IMR-90 (cell line): ENCODE results near the gene COL5A1. TPM values are rescaled to one million over a fixed set of nuclear protein-coding genes. Genes with fewer than 3 reads are reported as not detected.

Experiments used
- ATAC-seq: fragments of 200-7000 bp; cut with Tn5 transposase; 2 replicates; pipeline ENCODE4 v1.9.1; 2020; ENCODE audit warnings: low read depth, mild to moderate bottlenecking, moderate library complexity
- BruUV-seq: library from RNA; stranded (reverse); fragments of 400-500 nt; replicated peaks from 2 replicates; lab custom pipeline; 2021; lab: Mats Ljungman, UMichigan
- CTCF ChIA-PET: fragments of 300-600 bp; formaldehyde crosslinking; extraction: SDS; loops from one replicate; lab custom pipeline; 2021; ENCODE audit warnings: antibody characterized with exemption; lab: Yijun Ruan, JAX
- POLR2A ChIA-PET: fragments of 300-600 bp; sonication (Branson Sonifier 250); formaldehyde crosslinking; loops from one replicate; lab custom pipeline; 2022; ENCODE audit warnings: antibody characterized with exemption; ENCODE audit not compliant: unreplicated experiment; lab: Charles Lee
- DNase-seq: peaks from one replicate; pipeline ENCODE4 v3.0.0; 2013
- H2AFZ ChIP-seq: replicated peaks from 2 replicates; pipeline ENCODE3; 2013; ENCODE audit warnings: low read length, mild to moderate bottlenecking; ENCODE audit not compliant: poor library complexity
- H2AK5ac ChIP-seq: 2 replicates; pipeline ENCODE4 v1.6.1; 2013; ENCODE audit warnings: low read depth, low read length, inconsistent platforms
- H2AK9ac ChIP-seq: replicated peaks from 2 replicates; pipeline ENCODE3; 2013; ENCODE audit warnings: mild to moderate bottlenecking, low read depth, low read length, moderate library complexity; ENCODE audit not compliant: poor library complexity
- H2BK120ac ChIP-seq: 2 replicates; pipeline ENCODE4 v1.6.1; 2013; ENCODE audit warnings: low read depth, low read length, inconsistent platforms
- H2BK15ac ChIP-seq: 3 replicates; pipeline ENCODE4 v1.6.1; 2013; ENCODE audit warnings: low read depth, low read length, inconsistent platforms
- H2BK20ac ChIP-seq: 2 replicates; pipeline ENCODE4 v1.6.1; 2013; ENCODE audit warnings: low read depth, mild to moderate bottlenecking, inconsistent platforms, low read length, moderate library complexity
- H2BK5ac ChIP-seq: 2 replicates; pipeline ENCODE4 v1.6.1; 2013; ENCODE audit warnings: mild to moderate bottlenecking, low read depth, low read length, inconsistent platforms; ENCODE audit not compliant: poor library complexity, severe bottlenecking
- H3K14ac ChIP-seq: replicated peaks from 2 replicates; pipeline ENCODE4 v1.6.1; 2013; ENCODE audit warnings: low read depth, low read length, inconsistent platforms
- H3K18ac ChIP-seq: 2 replicates; pipeline ENCODE4 v1.6.1; 2013; ENCODE audit warnings: low read depth, low read length, control low read depth
- H3K23ac ChIP-seq: 2 replicates; pipeline ENCODE4 v1.6.1; 2013; ENCODE audit warnings: low read depth, low read length, inconsistent platforms
- H3K27ac ChIP-seq: 2 replicates; pipeline ENCODE4 v1.5.1; 2013; ENCODE audit warnings: mild to moderate bottlenecking, control low read depth, low read length; ENCODE audit not compliant: insufficient read depth
- H3K27me3 ChIP-seq: 2 replicates; pipeline ENCODE4 v1.6.1; 2013; ENCODE audit warnings: low read length; ENCODE audit not compliant: control insufficient read depth, insufficient read depth
- H3K36me3 ChIP-seq: 2 replicates; pipeline ENCODE4 v1.6.1; 2013; ENCODE audit warnings: low read length, mixed read lengths; ENCODE audit not compliant: control insufficient read depth, insufficient read depth
- H3K4ac ChIP-seq: 2 replicates; pipeline ENCODE4 v1.6.1; 2013; ENCODE audit warnings: low read depth, low read length, inconsistent platforms
- H3K4me1 ChIP-seq: 2 replicates; pipeline ENCODE4 v1.6.1; 2013; ENCODE audit warnings: low read length, mixed read lengths; ENCODE audit not compliant: control insufficient read depth, insufficient read depth
- H3K4me2 ChIP-seq: 2 replicates; pipeline ENCODE4 v1.6.1; 2013; ENCODE audit warnings: low read depth, mild to moderate bottlenecking, control low read depth, low read length, moderate library complexity
- H3K4me3 ChIP-seq: 2 replicates; pipeline ENCODE4 v1.5.1; 2013; ENCODE audit warnings: low read depth, mild to moderate bottlenecking, control low read depth, low read length, moderate library complexity; ENCODE audit not compliant: insufficient read depth
- H3K56ac ChIP-seq: 2 replicates; pipeline ENCODE4 v1.6.1; 2013; ENCODE audit warnings: low read length, inconsistent platforms; ENCODE audit not compliant: insufficient read depth; ENCODE audit errors: extremely low read depth
- H3K79me1 ChIP-seq, 2 experiments: 2 replicates each; pipeline ENCODE4 v1.6.1; 2013; ENCODE audit warnings: low read length in 2 of 2, inconsistent platforms in 1 of 2, low read depth in 1 of 2
- H3K9ac ChIP-seq: 2 replicates; pipeline ENCODE4 v1.6.1; 2013; ENCODE audit warnings: low read depth, low read length, control low read depth
- H3K9me1 ChIP-seq: 2 replicates; pipeline ENCODE4 v1.6.1; 2013; ENCODE audit warnings: low read length, inconsistent platforms; ENCODE audit not compliant: insufficient read depth
- H3K9me3 ChIP-seq: 2 replicates; pipeline ENCODE4 v1.6.1; 2013; ENCODE audit warnings: low read length; ENCODE audit not compliant: control insufficient read depth, insufficient read depth
- H4K20me1 ChIP-seq: 2 replicates; pipeline ENCODE4 v1.6.1; 2013; ENCODE audit warnings: low read length, inconsistent platforms; ENCODE audit not compliant: insufficient read depth
- H4K5ac ChIP-seq: 2 replicates; pipeline ENCODE4 v1.6.1; 2013; ENCODE audit warnings: mild to moderate bottlenecking, low read depth, low read length, control low read depth
- H4K8ac ChIP-seq, 2 experiments: 2 replicates each; pipeline ENCODE4 v1.6.1; 2013; ENCODE audit warnings: low read depth in 2 of 2, low read length in 2 of 2, control low read depth in 1 of 2, inconsistent platforms in 1 of 2
- H4K91ac ChIP-seq: 2 replicates; pipeline ENCODE4 v1.6.1; 2013; ENCODE audit warnings: low read depth, low read length, inconsistent platforms; ENCODE audit not compliant: insufficient read depth
- BHLHE40 ChIP-seq: fragments of 150-350 bp; IDR thresholded peaks from 2 replicates; pipeline ENCODE4 v1.6.1; 2016; ENCODE audit warnings: mild to moderate bottlenecking, low read depth, low read length
- CHD1 ChIP-seq: IDR thresholded peaks from 2 replicates; pipeline ENCODE4 v1.6.1; 2012; ENCODE audit warnings: low read depth, low read length, improper control_type of control experiment
- CTCF ChIP-seq: conservative IDR thresholded peaks from 2 replicates; pipeline ENCODE4 v1.5.1; 2012; ENCODE audit warnings: mild to moderate bottlenecking, low read depth, low read length, improper control_type of control experiment
- ELK1 ChIP-seq: fragments of 150-350 bp; IDR thresholded peaks from 2 replicates; pipeline ENCODE4 v1.6.1; 2016; ENCODE audit warnings: low read depth, mild to moderate bottlenecking, low read length, moderate library complexity, borderline replicate concordance
- FOS ChIP-seq: fragments of 150-350 bp; IDR thresholded peaks from 2 replicates; pipeline ENCODE4 v1.6.1; 2016; ENCODE audit warnings: low read depth, low read length
- MAFK ChIP-seq: IDR thresholded peaks from 2 replicates; pipeline ENCODE4 v1.6.1; 2012; ENCODE audit warnings: low read depth, low read length, improper control_type of control experiment
- MAZ ChIP-seq: IDR thresholded peaks from 2 replicates; pipeline ENCODE4 v1.6.1; 2012; ENCODE audit warnings: low read depth, mild to moderate bottlenecking, low read length, improper control_type of control experiment, moderate library complexity, borderline replicate concordance
- NFE2L2 ChIP-seq: fragments of 150-350 bp; IDR thresholded peaks from 2 replicates; pipeline ENCODE4 v1.6.1; 2016; ENCODE audit warnings: low read depth, mild to moderate bottlenecking, low read length
- RAD21 ChIP-seq: IDR thresholded peaks from 2 replicates; pipeline ENCODE4 v1.6.1; 2012; ENCODE audit warnings: low read length, improper control_type of control experiment
- RFX5 ChIP-seq: IDR thresholded peaks from 2 replicates; pipeline ENCODE4 v1.8.0; 2012; ENCODE audit warnings: low read depth, mild to moderate bottlenecking, low read length, moderate library complexity
- USF2 ChIP-seq: fragments of 150-350 bp; IDR thresholded peaks from 2 replicates; pipeline ENCODE4 v1.6.1; 2017; ENCODE audit warnings: mild to moderate bottlenecking, antibody characterized with exemption, low read length, low read depth
- WGBS, 2 experiments: methylation state at CpG; one replicate each; pipeline versions ENCODE4 v1.1.5 to v1.1.7; 2013; ENCODE audit warnings: missing lambda C conversion rate in 2 of 2; ENCODE audit not compliant: insufficient read length in 1 of 2; ENCODE audit errors: extremely low coverage in 2 of 2; 5-methylcytosine and 5-hydroxymethylcytosine counted together
- dilution Hi-C: fragments of 300-500 bp; cut with HindIII; formaldehyde crosslinking; loops from one replicate; pipeline ENCODE4 v1.14.3; 2018; ENCODE audit warnings: low sequenced_read_pairs; ENCODE audit not compliant: unreplicated experiment
- in situ Hi-C: fragments of 300-500 bp; cut with MboI; formaldehyde crosslinking; loops from 3 replicates; pipeline ENCODE4 v1.14.3; 2019; ENCODE audit warnings: low sequenced_read_pairs, inconsistent platforms, mixed read lengths
- intact Hi-C: fragments of 100-400 bp; cut with micrococcal nuclease; formaldehyde crosslinking; loops from 2 replicates; pipeline ENCODE4 v1.10.0; 2022
- polyA plus RNA-seq, 3 experiments: library from polyadenylated mRNA; depleted of rRNA; stranded (reverse); fragments of >200 nt; gene quantifications; 2 replicates each; pipeline ENCODE4 v1.2.3, GENCODE V29; 2012; ENCODE audit warnings: low replicate concordance in 1 of 3
- total RNA-seq: library from RNA; depleted of rRNA; stranded (reverse); fragments of >200 nt; gene quantifications from 2 replicates; pipeline ENCODE4 v1.2.3, GENCODE V29; 2012

Gene COL5A1
- total and polyA plus RNA-seq, 2 of the 4 experiments (the other 2 are of a cell fraction): 19.2 to 173 TPM

- H2AK5ac ChIP-seq: peak overlapping the region; percentile 35
- 50% methylated on average over 2 of the region's 13 CpGs; no CpG with 5 or more reads in 1 of the 2 experiments for WGBS, 2 experiments
- H3K4me1 ChIP-seq: peaks cover 11% of the 10 kb centered on the region
- no peak overlapping the region for H3K9ac ChIP-seq
- no peaks in the 10 kb centered on the region for H3K36me3 ChIP-seq
- no peak overlapping the region for H3K27ac ChIP-seq
- H4K91ac ChIP-seq: no peak overlapping the region
- H3K23ac ChIP-seq: no peak overlapping the region
- no peak overlapping the region for H2BK5ac ChIP-seq
- BruUV-seq: no TSS peak
- H4K5ac ChIP-seq: no peak overlapping the region
- intact Hi-C loops (no loop called here), in situ Hi-C loops (no loop called here), dilution Hi-C loops (no loop called here)
- DNase-seq (no peak), ATAC-seq (no peak)
- 0 out of 4 replicates have a peak, but pooled peaks cover 0 to 2% of the 10 kb centered on the region in 2 experiments for H3K79me1 ChIP-seq
- H2AFZ ChIP-seq: peak overlapping the region; percentile 21
- no peak overlapping the region for H4K8ac ChIP-seq
- POLR2A ChIA-PET: no interaction called here
- H3K4me2 ChIP-seq: no peak overlapping the region
- no peak overlapping the region for H3K18ac ChIP-seq
- no peak overlapping the region for H3K4me3 ChIP-seq
- H2BK20ac ChIP-seq: peak overlapping the region; percentile 38; the same call in 1 of the 2 replicates
- H4K20me1 ChIP-seq: no peaks in the 10 kb centered on the region; the same call in 1 of the 2 replicates
- no peak overlapping the region; the same call in 1 of the 2 replicates for H2BK120ac ChIP-seq
- no peak overlapping the region for H2BK15ac ChIP-seq
- 0 out of 2 replicates have a peak overlapping the region, but pooled peaks have one; percentile 24 for H3K14ac ChIP-seq
- H3K4ac ChIP-seq: 0 out of 2 replicates have a peak overlapping the region, but pooled peaks have one; percentile 16
- H3K9me3 ChIP-seq: peaks cover 5% of the 10 kb centered on the region; the same call in 1 of the 2 replicates
- CTCF ChIA-PET: no interaction called here
- no peak for TF ChIP-seq NFE2L2
- TF ChIP-seq USF2: no peak
- TF ChIP-seq MAFK: no peak
- TF ChIP-seq CTCF: no peak
- TF ChIP-seq RAD21: no peak
- TF ChIP-seq ELK1: no peak
- TF ChIP-seq FOS: no peak
- no peak for TF ChIP-seq RFX5
- TF ChIP-seq CHD1: no peak
- TF ChIP-seq BHLHE40: no peak
- no peak for TF ChIP-seq MAZ
- H3K56ac ChIP-seq: no peak overlapping the region
- peaks cover 7% of the 10 kb centered on the region for H3K9me1 ChIP-seq
- H3K27me3 ChIP-seq: no peaks in the 10 kb centered on the region
- H2AK9ac ChIP-seq: no peak overlapping the region
Observed at GRCh38 chr9:134606951-134607731, 34.5 kb upstream of the COL5A1 start.
